Esophagus mucosa (tissue), 1 donor: ENCODE data around the gene ZNF747. TPM values are rescaled to one million over a fixed set of nuclear protein-coding genes. Genes with fewer than 3 reads are reported as not detected.
"Not testable (repeated sequence)": the region's sequence is repeated elsewhere in the genome, so short reads cannot be mapped to it uniquely, and the experiment has no call there.

Experiments used
- ATAC-seq: fragments of 200-7000 bp; cut with Tn5 transposase; one replicate; pipeline ENCODE4 v1.9.1; 2020
- total RNA-seq: library from RNA; stranded (reverse); gene quantifications from one replicate; pipeline ENCODE4 v1.2.4, GENCODE V29; 2023
- donor health status: DM: yes; HTN: yes; CAD: no.

ZNF747 gene
- total RNA-seq, 1 donor from 2014 or later = 4.7 TPM

- ATAC-seq = peak; percentile 97
Observed at GRCh38 chr16:30557957-30558788, 23.5 kb upstream of the ZNF747 start, which contains the start of gene ZNF764. ZNF764 (minus strand) TSS chr16:30558374; CDS start chr16:30558182, 192 bp downstream.

DNA sequence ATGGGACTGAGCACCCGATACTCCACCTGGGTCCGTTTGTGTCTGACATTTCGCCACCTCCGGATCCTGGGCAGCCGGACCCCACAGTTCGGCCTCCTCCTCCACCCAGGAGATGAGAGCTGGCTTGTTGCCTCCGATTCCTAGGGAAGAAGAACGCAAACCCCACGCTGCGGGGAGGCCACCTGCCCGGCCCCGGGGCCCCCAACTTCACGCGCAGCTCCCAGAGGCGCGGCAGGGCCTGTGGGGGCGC lies 23.0 kb upstream of the ZNF747 start:
- no peak for ATAC-seq

GRCh38 chr16:30556125-30556473 lies 21.4 kb upstream of the ZNF747 start:
- no peak for ATAC-seq

- no peak for ATAC-seq
Observed at GRCh38 chr16:30555315-30556124, 20.9 kb upstream of the ZNF747 start.

DNA sequence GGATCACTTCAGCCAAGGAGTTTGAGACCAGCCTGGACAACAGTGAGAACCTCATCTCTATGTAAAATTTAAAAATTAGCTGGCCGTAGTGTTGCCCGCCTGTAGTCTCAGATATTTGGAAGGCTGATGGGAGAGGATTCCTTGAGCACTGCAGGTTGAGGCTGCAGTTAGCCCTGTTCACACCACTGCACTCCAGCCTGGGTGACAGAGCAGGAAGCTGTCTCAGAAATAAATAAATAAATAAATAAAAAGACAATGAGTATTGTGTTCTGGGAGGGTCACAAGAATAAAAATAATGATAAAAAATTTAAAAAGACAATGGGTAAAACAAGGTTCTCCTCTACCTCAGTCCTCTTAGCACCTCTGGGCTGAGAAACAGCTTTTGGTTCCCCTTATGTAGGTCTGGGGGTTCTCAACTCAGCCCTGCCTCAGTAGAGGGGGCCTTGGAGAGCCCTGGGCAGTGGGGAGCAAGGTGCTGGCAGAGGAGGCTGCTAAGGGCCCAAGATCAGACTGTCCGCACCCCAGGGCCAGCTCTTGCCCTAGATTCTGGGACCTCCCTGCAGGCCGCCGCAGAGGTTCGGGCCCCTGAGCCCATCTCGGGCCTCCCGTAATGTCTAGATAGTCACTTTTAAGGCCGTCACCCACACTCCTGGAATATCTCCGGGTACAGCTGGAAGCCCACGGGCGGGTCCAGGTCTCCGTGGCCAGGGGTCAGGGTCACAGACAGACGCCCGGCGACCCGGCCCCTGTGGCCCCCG lies 20.1 kb upstream of the ZNF747 start:
- ATAC-seq = no peak

GRCh38 chr16:30553393-30553899 lies 18.8 kb upstream of the ZNF747 start:
- no peak for ATAC-seq

DNA sequence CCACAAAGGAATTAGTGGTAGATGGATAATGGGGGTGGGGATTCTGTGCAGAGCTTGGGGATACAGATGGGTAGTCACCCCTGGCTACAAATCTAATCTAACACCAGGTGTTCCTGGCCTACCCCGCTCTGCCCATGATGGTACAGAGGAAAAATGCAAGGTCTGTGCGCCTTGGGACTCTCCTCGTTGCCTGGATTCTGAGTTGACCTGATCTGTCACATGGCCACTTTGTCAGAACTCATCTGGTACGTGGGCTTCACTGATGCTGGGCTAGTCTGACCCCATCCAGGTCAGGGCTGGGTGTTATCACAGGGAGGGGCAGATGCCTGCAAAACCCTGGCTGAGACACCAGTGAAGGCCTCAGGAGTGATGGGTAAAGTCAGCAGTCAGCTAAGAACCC lies 18.3 kb upstream of the ZNF747 start:
- ATAC-seq = no peak

- ATAC-seq = no peak
Observed at GRCh38 chr16:30551781-30552180, 17.1 kb upstream of the ZNF747 start.

DNA sequence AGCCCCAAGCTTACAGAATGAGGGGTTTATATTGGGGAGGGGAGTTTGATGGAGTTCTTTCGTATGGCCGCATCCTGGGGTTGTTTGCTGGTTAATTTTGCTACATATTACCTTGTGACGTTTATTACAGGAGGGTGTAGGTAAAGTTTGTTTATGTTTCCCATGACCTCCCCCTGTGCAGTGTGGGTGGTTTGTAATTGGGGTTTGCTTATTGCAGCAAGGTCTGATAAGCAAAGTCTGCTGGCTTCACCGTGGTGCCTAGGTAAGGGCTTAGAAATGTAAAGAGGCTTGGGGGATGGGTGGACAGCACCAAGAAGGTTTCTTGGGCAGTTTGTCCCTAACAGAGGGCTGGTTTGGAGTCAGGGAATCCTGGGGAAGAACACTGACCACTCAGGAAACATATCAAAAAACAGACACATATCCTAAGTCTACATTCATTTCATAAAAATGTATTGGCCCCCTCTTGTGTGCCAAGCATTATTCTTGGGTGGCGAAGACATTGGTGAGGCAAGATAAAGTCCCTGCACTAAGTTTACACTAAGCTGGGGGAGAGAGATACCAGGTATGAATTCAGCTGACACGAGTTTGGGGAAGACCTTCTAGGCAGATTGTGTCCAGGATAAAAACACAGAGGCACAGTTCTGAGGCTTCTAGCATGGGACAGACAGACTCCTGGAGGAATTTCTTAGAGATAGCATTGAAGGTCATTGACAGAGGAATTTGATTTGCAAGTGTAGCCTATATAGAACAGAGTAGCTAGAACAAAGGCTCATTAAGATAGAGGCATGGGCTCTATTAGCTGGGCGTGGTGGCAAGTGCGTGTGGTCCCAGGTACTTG lies 14.0 kb upstream of the ZNF747 start:
- ATAC-seq = no peak

- no peak for ATAC-seq
Observed at GRCh38 chr16:30546115-30546514, 11.5 kb upstream of the ZNF747 start.

- no peak for ATAC-seq
Observed at GRCh38 chr16:30543067-30543466, 8.4 kb upstream of the ZNF747 start.

- ATAC-seq = no peak
Observed at GRCh38 chr16:30541502-30542329, 7.1 kb upstream of the ZNF747 start.

GRCh38 chr16:30540916-30541464 lies 6.3 kb upstream of the ZNF747 start:
- not testable (repeated sequence) for ATAC-seq

- ATAC-seq = not testable (repeated sequence)
Observed at GRCh38 chr16:30539986-30540526, 5.4 kb upstream of the ZNF747 start.

DNA sequence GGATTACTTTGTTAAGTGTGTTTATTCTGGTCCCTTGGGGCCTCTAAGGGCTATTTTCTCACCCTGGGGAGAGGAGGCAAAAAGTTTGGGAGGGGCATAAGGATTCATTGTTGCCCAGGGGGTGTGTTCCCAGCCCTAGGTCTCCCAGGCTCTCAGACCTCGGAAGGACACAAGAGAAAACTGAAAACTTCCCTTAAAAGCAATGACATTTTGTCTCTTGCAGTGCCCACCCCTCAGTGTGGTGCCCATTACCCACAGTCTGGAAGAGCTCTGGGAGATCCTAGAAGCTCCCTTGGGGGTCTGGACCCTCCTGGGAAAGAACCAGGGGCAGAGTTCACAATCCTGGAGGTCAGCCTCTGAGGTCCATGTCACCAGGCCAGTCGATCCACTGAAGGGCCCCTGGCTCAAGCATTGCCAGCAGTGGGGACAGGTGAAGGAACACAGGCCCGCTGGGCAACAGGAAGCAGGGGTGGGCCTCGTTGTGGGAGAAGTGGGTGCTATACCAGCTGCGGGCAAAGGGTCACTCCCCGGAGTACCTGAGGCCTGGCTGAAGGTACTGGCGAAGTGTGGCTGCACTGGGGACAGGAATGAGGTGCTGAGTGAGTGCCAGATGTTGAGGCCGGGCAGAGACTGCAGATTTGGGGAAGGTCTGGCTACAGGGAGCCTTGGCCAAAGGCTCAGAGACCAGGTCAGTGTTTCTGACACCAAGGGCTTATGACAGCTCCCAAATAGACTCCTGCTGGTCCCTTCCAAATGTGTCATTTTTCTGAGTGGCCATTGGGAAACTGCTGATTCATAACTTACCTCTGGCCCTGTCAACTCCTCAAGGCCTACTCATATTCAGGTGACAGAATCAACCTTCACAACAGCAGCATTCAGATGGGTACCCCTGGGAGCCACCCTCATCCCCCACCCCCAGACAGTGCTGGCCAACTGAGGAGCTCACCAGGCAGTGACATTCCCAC lies 4.6 kb upstream of the ZNF747 start:
- no peak for ATAC-seq

GRCh38 chr16:30536391-30537024 lies 1.9 kb upstream of the ZNF747 start:
- not testable (repeated sequence) for ATAC-seq

DNA sequence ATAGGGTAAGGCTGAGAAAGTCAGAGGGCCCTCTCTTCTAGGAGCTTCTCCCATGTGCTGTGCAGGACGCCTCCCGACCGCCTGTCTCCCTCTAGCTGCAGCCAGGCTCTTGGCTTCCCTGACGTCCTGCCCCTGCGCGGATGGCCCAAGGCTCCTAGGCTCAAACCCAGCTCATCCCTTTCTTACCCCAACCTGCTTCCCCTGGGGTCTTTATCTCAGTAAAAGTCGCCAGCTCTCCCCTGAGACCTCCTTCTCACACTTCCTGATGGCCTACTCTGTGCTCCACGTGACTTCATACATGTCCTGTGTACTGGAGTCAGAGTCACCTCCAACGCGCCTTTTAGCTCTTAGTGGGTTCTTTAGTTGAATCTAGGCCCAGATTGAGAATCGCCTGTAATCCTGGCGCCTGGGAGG lies 1.1 kb upstream of the ZNF747 start:
- peak; percentile 79 for ATAC-seq

GRCh38 chr16:30535106-30535776 lies 583 bp upstream of the ZNF747 start:
- no peak for ATAC-seq
